ELF-1 (cell line): Measurements from ENCODE around the gene PLEKHO1.
A peak's percentile ranks its signal among the peaks of the same experiment; 100 is the strongest.
"Not testable (repeated sequence)": the region's sequence is repeated elsewhere in the genome, so short reads cannot be mapped to it uniquely, and the experiment has no call there.

Source experiments
- DNase-seq: peaks from one replicate; pipeline ENCODE4 v3.0.0-alpha.2; 2016; ENCODE audit warnings: low read depth, low spot score

The PLEKHO1 gene

DNA sequence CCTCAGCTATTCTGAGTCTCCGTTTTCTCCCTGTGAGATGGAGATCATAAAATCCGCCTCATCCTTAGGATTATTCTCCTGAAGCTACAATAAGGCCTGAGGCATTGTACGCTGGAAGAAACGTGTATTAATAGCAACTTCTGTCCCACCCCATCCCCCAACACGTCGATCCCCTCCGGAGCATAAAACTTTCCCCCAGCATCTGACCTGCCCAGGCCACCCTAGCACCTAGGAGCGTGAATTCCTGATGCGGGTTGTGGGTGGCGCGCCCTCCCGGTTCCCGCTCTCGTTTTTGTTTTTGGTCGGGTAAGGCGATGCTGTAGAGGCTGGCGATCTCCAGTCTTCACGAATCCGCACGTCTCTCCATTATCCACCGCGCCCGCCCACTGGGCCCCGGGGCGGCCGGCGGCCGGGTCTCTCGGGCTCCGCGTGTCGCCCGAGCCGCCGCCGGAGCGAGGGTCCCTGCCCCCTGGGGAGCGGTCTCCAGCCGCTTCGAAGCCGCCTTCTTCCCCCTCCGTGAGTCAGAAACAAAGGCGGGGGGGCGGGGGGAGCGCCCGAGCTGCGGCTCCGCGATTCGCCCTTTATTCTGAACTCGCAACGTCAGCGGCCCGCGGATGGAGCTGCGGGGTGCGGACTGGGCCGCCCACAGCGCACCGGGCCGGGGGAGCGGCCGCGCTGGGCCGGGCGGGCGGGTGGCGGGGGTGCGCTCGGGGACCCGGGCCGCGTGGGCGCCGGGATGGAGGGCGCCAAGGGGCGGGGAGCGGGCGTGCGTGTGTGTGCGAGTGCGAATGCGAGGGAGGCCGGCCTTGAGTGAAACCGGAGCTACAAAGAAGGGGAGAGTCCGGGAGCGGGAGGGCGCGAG lies at the start of gene PLEKHO1:
Gene PLEKHO1, plus strand, starts transcription at position 646 of the 862 bp plus-strand sequence. CDS start 342 bp downstream, outside the sequence.
- peak; percentile 75 for DNase-seq

DNA sequence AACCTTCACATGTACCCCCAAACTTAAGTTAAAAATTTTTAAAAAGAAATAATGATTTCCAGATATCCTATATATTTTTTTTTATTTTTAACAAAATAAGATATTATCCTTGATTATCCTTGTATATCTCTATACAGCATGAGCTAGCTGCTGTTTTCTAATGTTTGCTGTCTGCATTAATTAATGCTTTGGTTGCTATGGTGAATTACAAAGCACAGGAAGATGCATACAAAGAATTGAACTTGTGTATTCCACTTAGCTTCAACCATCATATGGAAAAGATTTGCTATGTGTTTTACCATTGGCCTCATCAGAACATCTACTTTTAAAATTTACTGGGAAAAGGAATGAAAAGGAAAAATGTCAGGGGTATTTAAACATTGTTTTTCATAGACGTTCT lies 46.7 kb upstream of the PLEKHO1 start:
- DNase-seq, result no peak

GRCh38 chr1:150106341-150106740 lies 43.4 kb upstream of the PLEKHO1 start:
- DNase-seq, result no peak

GRCh38 chr1:150109586-150109985 lies 40.1 kb upstream of the PLEKHO1 start:
- DNase-seq, result no peak

DNA sequence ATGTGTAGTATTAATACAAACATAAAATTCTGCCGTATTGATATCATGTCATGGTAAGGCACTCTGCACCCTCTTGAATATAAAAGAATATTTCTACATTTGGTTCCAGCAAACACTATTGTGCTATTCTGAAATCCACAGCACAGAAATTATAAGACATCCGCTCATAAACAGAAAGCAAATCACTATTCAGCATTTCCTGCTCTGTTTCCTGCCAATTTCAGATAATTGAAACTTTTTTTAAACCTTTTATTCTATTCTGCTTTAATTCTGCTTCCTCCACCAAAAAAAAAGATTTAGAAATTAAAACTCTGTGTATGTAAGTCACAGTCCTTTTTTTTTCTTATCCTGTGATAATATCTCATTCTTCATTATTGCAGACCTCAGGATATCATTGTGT lies 39.6 kb upstream of the PLEKHO1 start:
- no peak for DNase-seq

DNA sequence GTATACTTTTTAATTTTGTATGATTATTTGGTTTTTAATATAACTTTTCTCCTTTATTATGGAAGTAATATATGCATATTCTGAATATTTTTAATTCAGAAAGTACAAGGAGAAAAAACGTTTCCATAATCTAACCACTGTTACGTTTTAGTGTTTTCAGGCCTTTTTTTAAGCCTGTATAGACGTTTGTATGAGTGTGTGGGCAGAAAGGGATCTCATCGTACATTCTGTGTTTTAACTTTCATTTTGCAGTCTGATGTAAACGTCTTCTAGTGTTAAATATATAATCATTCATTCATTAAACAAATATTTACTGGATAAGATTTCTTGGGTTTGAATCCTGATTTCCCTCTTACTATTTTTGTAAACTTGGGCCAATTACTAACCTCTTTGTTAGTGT lies 38.0 kb upstream of the PLEKHO1 start:
- DNase-seq, result no peak

DNA sequence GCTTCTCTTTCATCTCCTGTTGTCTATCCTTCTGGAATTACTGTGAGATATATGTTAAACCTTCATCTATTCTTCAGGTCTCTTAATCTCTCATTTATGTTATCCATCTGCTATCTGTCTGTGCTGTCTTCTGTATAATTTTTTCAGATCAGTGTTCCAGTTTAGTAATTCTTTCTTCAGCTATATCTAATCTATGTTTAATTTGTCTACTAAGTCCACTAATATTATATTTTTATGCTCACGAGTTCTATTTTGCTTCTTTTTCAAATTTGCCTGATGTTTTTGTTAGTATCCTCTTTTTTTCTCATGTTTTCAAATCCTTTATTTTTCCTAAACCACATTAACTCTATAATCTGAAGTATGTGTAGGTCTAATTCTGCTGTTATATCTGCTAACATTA lies 34.6 kb upstream of the PLEKHO1 start:
- DNase-seq, result no peak

GRCh38 chr1:150118716-150119115 lies 31.0 kb upstream of the PLEKHO1 start:
- no peak for DNase-seq

DNA sequence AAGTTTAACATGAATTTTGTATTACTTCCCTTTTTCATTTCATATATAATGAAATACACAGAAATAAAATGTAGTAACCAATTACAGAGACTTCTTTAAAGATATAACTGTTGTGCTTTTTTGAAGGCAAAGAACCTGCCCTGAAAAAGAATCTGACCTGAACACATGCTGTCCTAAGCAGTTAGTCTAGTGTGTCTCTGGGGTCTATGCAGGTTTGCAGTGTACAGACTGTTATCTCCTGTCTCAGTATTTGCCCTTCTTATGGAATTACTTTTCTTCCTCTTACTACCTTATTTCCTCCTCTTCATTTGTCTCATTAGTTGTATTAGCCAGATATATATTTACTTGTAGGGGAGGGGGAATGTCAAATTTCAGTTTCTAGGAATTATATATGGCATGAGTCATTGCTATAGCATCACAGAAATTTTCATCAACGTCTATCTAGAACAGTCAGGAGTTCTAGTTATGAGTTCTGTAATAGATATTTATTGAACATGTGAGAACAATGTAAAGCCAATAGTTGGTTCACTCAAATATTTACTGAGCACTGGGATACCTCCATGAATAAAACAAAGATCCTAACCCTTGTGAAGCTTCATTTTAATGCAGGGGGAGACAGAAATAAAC lies 28.4 kb upstream of the PLEKHO1 start:
- no peak for DNase-seq

DNA sequence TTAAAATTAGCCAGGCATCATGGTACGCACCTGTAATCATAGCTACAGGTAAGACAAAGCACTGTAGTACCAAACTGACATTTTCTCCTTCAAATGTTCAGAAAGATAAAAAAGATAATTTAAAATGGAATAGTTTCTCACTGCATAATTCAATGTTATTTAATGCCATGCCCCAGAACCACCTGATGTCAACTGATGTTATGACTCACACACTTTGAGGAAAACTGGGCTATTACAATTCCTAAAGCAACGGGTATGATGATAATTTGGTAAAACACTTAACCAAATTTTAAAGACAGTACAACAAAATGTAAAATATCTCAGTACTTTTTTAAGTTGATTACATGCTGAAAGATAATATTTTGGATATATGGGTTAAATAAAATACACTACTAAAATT lies 22.9 kb upstream of the PLEKHO1 start:
- DNase-seq, result no peak

GRCh38 chr1:150127464-150127863 lies 22.3 kb upstream of the PLEKHO1 start:
- DNase-seq, result no peak

- no peak for DNase-seq
These were observed 21.8 kb upstream of the PLEKHO1 start for GRCh38 chr1:150127868-150128267.

DNA sequence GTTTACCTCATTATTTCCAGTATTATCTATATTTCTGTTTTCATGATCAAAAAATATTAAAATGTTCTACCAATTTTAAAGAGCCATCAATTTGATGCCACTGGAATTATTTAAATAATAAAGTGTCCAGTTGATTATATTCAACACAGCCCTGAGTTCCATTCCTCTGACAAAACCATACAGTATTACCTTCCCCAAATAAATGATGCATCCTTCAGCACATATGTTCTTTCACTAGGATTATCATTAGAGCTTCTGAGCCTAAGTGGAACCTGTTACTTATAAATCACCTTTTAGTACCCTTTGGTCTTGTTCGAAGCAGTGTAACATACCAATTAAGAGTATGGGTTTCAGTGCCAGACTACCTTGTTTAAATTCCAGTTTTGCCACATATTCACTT lies 17.3 kb upstream of the PLEKHO1 start:
- no peak for DNase-seq

DNA sequence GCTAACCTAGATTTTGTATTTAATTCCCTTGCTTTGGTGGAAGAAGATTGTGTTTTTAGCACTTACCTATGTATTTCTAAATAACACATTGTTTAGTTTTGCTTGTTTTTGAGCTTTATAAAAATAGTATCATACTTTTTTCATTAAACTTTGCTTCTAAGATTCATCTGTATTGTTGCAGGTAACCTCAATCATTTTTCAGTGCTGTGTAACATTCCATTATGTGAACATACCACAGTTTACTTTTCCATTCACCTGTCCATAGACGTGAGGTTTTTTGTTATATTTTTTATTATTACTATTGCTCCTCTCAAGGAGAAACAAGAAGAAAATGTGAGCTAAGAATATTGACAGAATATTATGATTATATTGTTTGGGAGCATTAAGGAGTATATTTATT lies 15.2 kb upstream of the PLEKHO1 start:
- no peak for DNase-seq

- DNase-seq, result not testable (repeated sequence)
These were observed 14.3 kb upstream of the PLEKHO1 start for GRCh38 chr1:150135400-150135799.

GRCh38 chr1:150138044-150138443 lies 11.7 kb upstream of the PLEKHO1 start:
- DNase-seq, result no peak

DNA sequence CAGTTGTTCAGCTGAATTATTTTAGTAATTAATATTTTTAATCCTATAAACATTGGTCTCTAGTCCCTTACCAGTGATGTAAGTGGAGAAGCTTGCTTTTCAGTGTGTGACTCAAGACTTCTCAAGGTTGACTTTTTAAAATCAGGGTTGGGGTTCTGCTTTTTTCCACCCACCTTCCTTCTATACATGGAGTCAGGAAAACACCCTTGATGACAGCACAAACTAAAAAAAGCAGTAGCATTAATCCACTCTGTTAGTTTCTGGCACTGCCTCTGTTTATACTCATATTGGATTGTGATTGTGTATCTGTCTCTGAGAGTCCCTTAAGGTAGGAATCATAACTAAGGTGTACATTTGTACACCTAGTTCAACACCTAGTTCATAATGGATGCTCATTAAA lies 8.3 kb upstream of the PLEKHO1 start:
- DNase-seq, result no peak

DNA sequence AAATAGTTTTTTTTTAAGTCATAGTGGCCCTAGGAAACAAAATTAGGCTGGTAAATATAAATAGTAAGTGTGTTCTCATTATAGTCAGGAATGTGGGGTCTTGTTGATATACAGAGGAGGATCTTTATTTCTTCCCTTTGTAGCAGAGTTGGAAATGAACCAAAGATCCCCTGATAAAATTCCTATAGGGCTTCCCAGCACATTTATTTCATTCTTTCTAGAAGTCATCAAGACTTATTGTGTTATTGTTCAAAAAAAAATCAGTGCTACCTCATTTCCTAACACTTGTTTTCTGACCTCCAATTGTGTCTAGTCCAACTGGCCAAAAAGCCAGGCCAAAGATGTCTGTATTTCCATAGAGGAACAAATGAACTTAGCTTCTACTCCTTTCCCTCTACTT lies 7.6 kb upstream of the PLEKHO1 start:
- no peak for DNase-seq

GRCh38 chr1:150144606-150145005 lies 5.1 kb upstream of the PLEKHO1 start:
- DNase-seq, result no peak

DNA sequence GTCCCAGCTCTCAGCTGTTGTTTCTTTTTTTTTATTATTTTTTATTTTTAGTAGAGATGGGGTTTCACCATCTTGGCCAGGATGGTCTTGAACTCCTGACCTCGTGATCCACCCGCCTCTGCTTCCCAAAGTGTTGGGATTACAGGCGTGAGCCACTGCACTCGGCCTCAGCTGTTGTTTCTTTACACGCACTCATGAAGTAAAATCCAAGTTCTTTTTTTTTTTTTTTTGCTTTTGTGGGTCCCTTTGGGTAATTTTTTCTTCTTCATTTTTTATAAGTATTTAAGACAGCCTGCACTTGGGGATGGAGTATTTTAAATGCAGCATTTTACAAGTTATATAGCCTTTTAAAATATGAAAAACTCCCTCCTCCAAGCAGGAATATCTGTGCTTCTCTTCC lies 3.7 kb upstream of the PLEKHO1 start:
- DNase-seq, result not testable (repeated sequence)

DNA sequence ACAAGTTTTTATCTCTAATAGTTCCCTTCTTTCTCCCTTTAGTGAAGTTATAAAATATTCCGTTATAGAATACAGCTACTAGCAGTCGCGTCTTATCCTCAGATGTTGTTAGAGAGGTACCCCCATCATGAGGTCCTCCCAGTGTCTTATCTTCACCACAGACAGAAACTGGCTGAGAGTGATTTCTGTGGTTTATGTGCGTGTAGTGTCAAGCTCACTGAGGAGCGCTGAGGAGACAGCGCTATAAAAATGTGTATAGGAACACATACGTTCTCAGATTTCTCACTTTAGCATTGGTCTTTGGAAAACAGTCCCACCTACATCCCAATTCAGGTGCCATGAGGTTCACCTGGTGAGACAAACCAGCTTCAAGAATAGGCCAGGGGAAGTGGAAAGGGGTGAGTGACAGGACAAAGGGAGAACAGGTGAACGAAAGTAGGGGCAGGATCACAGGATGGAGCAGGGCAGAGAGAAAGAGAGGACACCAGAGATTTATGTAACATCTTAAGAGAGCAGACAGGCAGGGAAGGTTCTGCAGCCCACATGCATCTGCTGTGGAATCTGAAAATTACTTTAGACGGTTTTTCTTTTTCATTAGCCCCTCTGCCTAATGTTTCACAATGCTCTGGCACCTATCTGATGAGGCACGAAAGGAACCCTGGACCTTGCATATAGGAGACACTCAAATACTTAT lies 2.7 kb upstream of the PLEKHO1 start:
- no peak for DNase-seq

DNA sequence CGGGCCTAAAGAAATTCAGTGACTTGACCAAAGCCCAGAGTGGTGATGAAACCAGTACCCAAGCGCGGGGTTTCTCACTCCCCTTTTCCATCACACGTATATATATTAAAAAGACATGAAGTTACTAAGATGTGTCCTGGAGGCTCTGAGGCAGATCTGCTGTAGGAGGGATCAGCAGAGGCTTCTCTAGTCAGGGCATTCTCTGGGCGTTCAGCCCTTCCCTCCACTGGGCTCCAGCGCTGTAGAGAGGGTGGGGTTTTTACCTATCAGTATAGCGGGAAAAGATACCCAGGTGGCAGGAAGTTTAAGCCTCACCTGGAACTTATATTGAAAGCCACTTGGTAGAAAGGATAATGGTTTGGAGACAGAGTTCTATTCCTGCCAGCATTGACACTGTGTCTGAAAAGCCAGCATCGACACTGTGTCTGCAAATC lies 862 bp upstream of the PLEKHO1 start:
- no peak for DNase-seq
